ENCODE data around the gene UBE2E3.
"Not testable (repeated sequence)": the region's sequence is repeated elsewhere in the genome, so short reads cannot be mapped to it uniquely, and the experiment has no call there.

The UBE2E3 gene

GRCh38 chr2:181036848-181037603, 56.6 kb downstream of the UBE2E3 start:
- no peaks in the 10 kb centered on the region for H3K9me3 ChIP-seq (ENCODE audit: control insufficient read depth, insufficient read depth, low read depth, low read length)
- no peak overlapping the region for H3K4me3 ChIP-seq (ENCODE audit: low read depth, low read length)
- no peaks in the 10 kb centered on the region for H3K36me3 ChIP-seq (ENCODE audit: control insufficient read depth, insufficient read depth, low read length)
- no peaks in the 10 kb centered on the region for H3K4me1 ChIP-seq (ENCODE audit: control insufficient read depth, insufficient read depth, low read length)
- H3K27me3 ChIP-seq (ENCODE audit: control insufficient read depth, insufficient read depth, low read length), result no peaks in the 10 kb centered on the region
- no peak overlapping the region for H3K9ac ChIP-seq (ENCODE audit: low read length)
- H3K27ac ChIP-seq (ENCODE audit: low read depth, low read length), result no peak overlapping the region

GRCh38 chr2:181037922-181038321, 57.5 kb downstream of the UBE2E3 start:
- H3K27me3 ChIP-seq (ENCODE audit: control insufficient read depth, insufficient read depth, low read length), result no peaks in the 10 kb centered on the region
- H3K27ac ChIP-seq (ENCODE audit: low read depth, low read length), result no peak overlapping the region
- no peaks in the 10 kb centered on the region for H3K36me3 ChIP-seq (ENCODE audit: control insufficient read depth, insufficient read depth, low read length)
- no peak overlapping the region for H3K4me3 ChIP-seq (ENCODE audit: low read depth, low read length)
- H3K4me1 ChIP-seq (ENCODE audit: control insufficient read depth, insufficient read depth, low read length), result no peaks in the 10 kb centered on the region
- no peak overlapping the region for H3K9ac ChIP-seq (ENCODE audit: low read length)
- no peaks in the 10 kb centered on the region for H3K9me3 ChIP-seq (ENCODE audit: control insufficient read depth, insufficient read depth, low read depth, low read length)

- H3K4me3 ChIP-seq (ENCODE audit: low read depth, low read length), result no peak overlapping the region
- no peak overlapping the region for H3K9ac ChIP-seq (ENCODE audit: low read length)
- H3K4me1 ChIP-seq (ENCODE audit: control insufficient read depth, insufficient read depth, low read length), result no peaks in the 10 kb centered on the region
- H3K27ac ChIP-seq (ENCODE audit: low read depth, low read length), result no peak overlapping the region
- H3K36me3 ChIP-seq (ENCODE audit: control insufficient read depth, insufficient read depth, low read length), result no peaks in the 10 kb centered on the region
- no peaks in the 10 kb centered on the region for H3K27me3 ChIP-seq (ENCODE audit: control insufficient read depth, insufficient read depth, low read length)
- no peaks in the 10 kb centered on the region for H3K9me3 ChIP-seq (ENCODE audit: control insufficient read depth, insufficient read depth, low read depth, low read length)
Measured at GRCh38 chr2:181038796-181039195, 58.4 kb downstream of the UBE2E3 start.

GRCh38 chr2:181040839-181041238, 60.4 kb downstream of the UBE2E3 start:
- not testable (repeated sequence) for H3K9ac ChIP-seq (ENCODE audit: low read length); H3K27ac ChIP-seq (ENCODE audit: low read depth, low read length); H3K9me3 ChIP-seq (ENCODE audit: control insufficient read depth, insufficient read depth, low read depth, low read length); H3K27me3 ChIP-seq (ENCODE audit: control insufficient read depth, insufficient read depth, low read length); H3K36me3 ChIP-seq (ENCODE audit: control insufficient read depth, insufficient read depth, low read length); H3K4me3 ChIP-seq (ENCODE audit: low read depth, low read length); H3K4me1 ChIP-seq (ENCODE audit: control insufficient read depth, insufficient read depth, low read length)

GRCh38 chr2:181041661-181042060, 61.3 kb downstream of the UBE2E3 start:
- H3K27me3 ChIP-seq (ENCODE audit: control insufficient read depth, insufficient read depth, low read length), result no peaks in the 10 kb centered on the region
- no peaks in the 10 kb centered on the region for H3K36me3 ChIP-seq (ENCODE audit: control insufficient read depth, insufficient read depth, low read length)
- H3K27ac ChIP-seq (ENCODE audit: low read depth, low read length), result no peak overlapping the region
- H3K9ac ChIP-seq (ENCODE audit: low read length), result no peak overlapping the region
- no peaks in the 10 kb centered on the region for H3K4me1 ChIP-seq (ENCODE audit: control insufficient read depth, insufficient read depth, low read length)
- no peaks in the 10 kb centered on the region for H3K9me3 ChIP-seq (ENCODE audit: control insufficient read depth, insufficient read depth, low read depth, low read length)
- no peak overlapping the region for H3K4me3 ChIP-seq (ENCODE audit: low read depth, low read length)

- H3K9me3 ChIP-seq (ENCODE audit: control insufficient read depth, insufficient read depth, low read depth, low read length), result no peaks in the 10 kb centered on the region
- H3K27me3 ChIP-seq (ENCODE audit: control insufficient read depth, insufficient read depth, low read length), result no peaks in the 10 kb centered on the region
- H3K4me3 ChIP-seq (ENCODE audit: low read depth, low read length), result no peak overlapping the region
- no peak overlapping the region for H3K27ac ChIP-seq (ENCODE audit: low read depth, low read length)
- H3K36me3 ChIP-seq (ENCODE audit: control insufficient read depth, insufficient read depth, low read length), result no peaks in the 10 kb centered on the region
- peaks cover 3% of the 10 kb centered on the region; the same call in 1 of the 2 replicates for H3K4me1 ChIP-seq (ENCODE audit: control insufficient read depth, insufficient read depth, low read length)
- H3K9ac ChIP-seq (ENCODE audit: low read length), result no peak overlapping the region
Measured at GRCh38 chr2:181042706-181043105, 62.3 kb downstream of the UBE2E3 start.

- no peak overlapping the region for H3K9ac ChIP-seq (ENCODE audit: low read length)
- H3K4me3 ChIP-seq (ENCODE audit: low read depth, low read length), result no peak overlapping the region
- no peaks in the 10 kb centered on the region for H3K36me3 ChIP-seq (ENCODE audit: control insufficient read depth, insufficient read depth, low read length)
- H3K27ac ChIP-seq (ENCODE audit: low read depth, low read length), result no peak overlapping the region
- no peaks in the 10 kb centered on the region for H3K9me3 ChIP-seq (ENCODE audit: control insufficient read depth, insufficient read depth, low read depth, low read length)
- no peaks in the 10 kb centered on the region for H3K27me3 ChIP-seq (ENCODE audit: control insufficient read depth, insufficient read depth, low read length)
- peaks cover 11% of the 10 kb centered on the region; the same call in 1 of the 2 replicates for H3K4me1 ChIP-seq (ENCODE audit: control insufficient read depth, insufficient read depth, low read length)
Measured at GRCh38 chr2:181046833-181047232, 66.4 kb downstream of the UBE2E3 start.

GRCh38 chr2:181047829-181048228, 67.4 kb downstream of the UBE2E3 start:
- H3K36me3 ChIP-seq (ENCODE audit: control insufficient read depth, insufficient read depth, low read length), result no peaks in the 10 kb centered on the region
- H3K27me3 ChIP-seq (ENCODE audit: control insufficient read depth, insufficient read depth, low read length), result no peaks in the 10 kb centered on the region
- no peaks in the 10 kb centered on the region for H3K9me3 ChIP-seq (ENCODE audit: control insufficient read depth, insufficient read depth, low read depth, low read length)
- no peak overlapping the region for H3K4me3 ChIP-seq (ENCODE audit: low read depth, low read length)
- no peak overlapping the region for H3K9ac ChIP-seq (ENCODE audit: low read length)
- no peak overlapping the region for H3K27ac ChIP-seq (ENCODE audit: low read depth, low read length)
- peaks cover 11% of the 10 kb centered on the region; the same call in 1 of the 2 replicates for H3K4me1 ChIP-seq (ENCODE audit: control insufficient read depth, insufficient read depth, low read length)

- Histone ChIP-seq H3K9ac (ENCODE audit: low read length) (no peak overlapping the region), H3K4me1 (ENCODE audit: control insufficient read depth, insufficient read depth, low read length) (peaks cover 17% of the 10 kb centered on the region), H3K36me3 (ENCODE audit: control insufficient read depth, insufficient read depth, low read length) (no peaks in the 10 kb centered on the region), H3K27ac (ENCODE audit: low read depth, low read length) (no peak overlapping the region), H3K4me3 (ENCODE audit: low read depth, low read length) (no peak overlapping the region), H3K27me3 (ENCODE audit: control insufficient read depth, insufficient read depth, low read length) (no peaks in the 10 kb centered on the region), H3K9me3 (ENCODE audit: control insufficient read depth, insufficient read depth, low read depth, low read length) (0 out of 2 replicates have a peak, but pooled peaks cover 3% of the 10 kb centered on the region)
Measured at GRCh38 chr2:181051861-181052522, 71.6 kb downstream of the UBE2E3 start.

GRCh38 chr2:181052523-181052891, 72.1 kb downstream of the UBE2E3 start:
- H3K27ac ChIP-seq (ENCODE audit: low read depth, low read length), result no peak overlapping the region

GRCh38 chr2:181054256-181054655, 73.9 kb downstream of the UBE2E3 start:
- Histone ChIP-seq H3K4me1 (ENCODE audit: control insufficient read depth, insufficient read depth, low read length) (peaks cover 6% of the 10 kb centered on the region; the same call in 1 of the 2 replicates), H3K36me3 (ENCODE audit: control insufficient read depth, insufficient read depth, low read length) (no peaks in the 10 kb centered on the region), H3K9ac (ENCODE audit: low read length) (no peak overlapping the region), H3K27me3 (ENCODE audit: control insufficient read depth, insufficient read depth, low read length) (no peaks in the 10 kb centered on the region), H3K27ac (ENCODE audit: low read depth, low read length) (no peak overlapping the region), H3K4me3 (ENCODE audit: low read depth, low read length) (no peak overlapping the region), H3K9me3 (ENCODE audit: control insufficient read depth, insufficient read depth, low read depth, low read length) (0 out of 2 replicates have a peak, but pooled peaks cover 3% of the 10 kb centered on the region)

More at GRCh38 chr2:181052523-181052891, 72.1 kb downstream of the UBE2E3 start:
- Histone ChIP-seq H3K36me3 (ENCODE audit: control insufficient read depth, insufficient read depth, low read length) (no peaks in the 10 kb centered on the region), H3K4me3 (ENCODE audit: low read depth, low read length) (no peak overlapping the region), H3K4me1 (ENCODE audit: control insufficient read depth, insufficient read depth, low read length) (peaks cover 16% of the 10 kb centered on the region), H3K9me3 (ENCODE audit: control insufficient read depth, insufficient read depth, low read depth, low read length) (0 out of 2 replicates have a peak, but pooled peaks cover 3% of the 10 kb centered on the region), H3K9ac (ENCODE audit: low read length) (no peak overlapping the region), H3K27me3 (ENCODE audit: control insufficient read depth, insufficient read depth, low read length) (no peaks in the 10 kb centered on the region)
